SK-N-SH (cell line): ENCODE data around the gene PIGW. TPM values are rescaled to one million over a fixed set of nuclear protein-coding genes. Genes with fewer than 3 reads are reported as not detected.

Experiments used
- CTCF ChIA-PET: fragments of 300-600, 350-600 bp; formaldehyde crosslinking; extraction: SDS; loops from one replicate; lab custom pipeline; 2021; lab: Yijun Ruan, JAX
- POLR2A ChIA-PET: fragments of 350-600 bp; sonication (Branson Sonifier 250); formaldehyde crosslinking; extraction: SDS; loops from one replicate; lab custom pipeline; 2020; ENCODE audit warnings: antibody characterized with exemption, inconsistent platforms; lab: Yijun Ruan, JAX
- DNase-seq: peaks from one replicate; pipeline ENCODE4 v3.0.0; 2012
- H2AFZ ChIP-seq: fragments of 200-600 bp; sonication (generic); 2 replicates; pipeline ENCODE4 v1.8.1; 2016; ENCODE audit warnings: antibody characterized with exemption, mild to moderate bottlenecking, low read depth
- H3F3A ChIP-seq: fragments of 200-600 bp; sonication (generic); replicated peaks from 2 replicates; pipeline ENCODE3; 2016; ENCODE audit warnings: antibody characterized with exemption, mild to moderate bottlenecking; ENCODE audit not compliant: insufficient read depth
- H3K27ac ChIP-seq, 2 experiments: fragments of 200-500 bp in 1 of 2; fragments of 200-600 bp in 1 of 2; sonication (Bioruptor generic) in 1 of 2; sonication (generic), shearing (Covaris generic) in 1 of 2; 2 replicates each; pipeline versions ENCODE4 v1.5.1 to v1.6.1; 2014 to 2016; ENCODE audit warnings: low read depth in 2 of 2, inconsistent platforms in 1 of 2, low read length in 1 of 2, mild to moderate bottlenecking in 1 of 2, mixed read lengths in 1 of 2
- H3K27me3 ChIP-seq: fragments of 200-600 bp; sonication (generic), shearing (Covaris generic); 2 replicates; pipeline ENCODE4 v1.6.1; 2016; ENCODE audit warnings: mixed run types; ENCODE audit not compliant: insufficient read depth
- H3K36me3 ChIP-seq, 2 experiments: fragments of 200-500 bp in 1 of 2; fragments of 200-600 bp in 1 of 2; sonication (Bioruptor generic) in 1 of 2; sonication (generic) in 1 of 2; replicated peaks in 1 of 2; 2 replicates each; pipeline versions ENCODE3 to v1.5.1; 2014 to 2016; ENCODE audit warnings: low read length in 1 of 2, mild to moderate bottlenecking in 1 of 2; ENCODE audit not compliant: insufficient read depth in 2 of 2, control insufficient read depth in 1 of 2
- H3K4me1 ChIP-seq, 2 experiments: fragments of 200-500 bp in 1 of 2; fragments of 200-600 bp in 1 of 2; sonication (Bioruptor generic) in 1 of 2; sonication (generic), shearing (Covaris generic) in 1 of 2; 2 replicates each; pipeline versions ENCODE4 v1.5.1 to v1.6.1; 2014 to 2016; ENCODE audit warnings: low read depth in 1 of 2, low read length in 1 of 2, mixed run types in 1 of 2; ENCODE audit not compliant: insufficient read depth in 2 of 2, control insufficient read depth in 1 of 2
- H3K4me2 ChIP-seq: fragments of 200-600 bp; sonication (generic), shearing (Covaris generic); 2 replicates; pipeline ENCODE4 v1.6.1; 2017; ENCODE audit warnings: mixed run types
- H3K4me3 ChIP-seq, 2 experiments: fragments of 200-500 bp in 1 of 2; fragments of 200-600 bp in 1 of 2; sonication (Bioruptor generic) in 1 of 2; sonication (generic), shearing (Covaris generic) in 1 of 2; 2 replicates each; pipeline versions ENCODE4 v1.5.1 to v1.8.1; 2014 to 2016; ENCODE audit warnings: low read depth in 2 of 2, inconsistent platforms in 1 of 2, low read length in 1 of 2, mild to moderate bottlenecking in 1 of 2, mixed read lengths in 1 of 2, moderate library complexity in 1 of 2
- H3K79me2 ChIP-seq: fragments of 200-600 bp; sonication (generic); 2 replicates; pipeline ENCODE4 v1.8.1; 2017; ENCODE audit warnings: mild to moderate bottlenecking; ENCODE audit not compliant: insufficient read depth
- H3K9ac ChIP-seq: fragments of 200-600 bp; sonication (generic); 2 replicates; pipeline ENCODE4 v1.6.1; 2017; ENCODE audit warnings: mixed run types
- H3K9me2 ChIP-seq: fragments of 200-600 bp; sonication (generic); 2 replicates; pipeline ENCODE4 v1.6.1; 2017; ENCODE audit warnings: mixed run types
- H3K9me3 ChIP-seq: fragments of 200-600 bp; sonication (generic); 2 replicates; pipeline ENCODE4 v1.6.1; 2017; ENCODE audit warnings: mixed run types, mild to moderate bottlenecking, moderate library complexity
- H4K20me1 ChIP-seq: fragments of 200-600 bp; sonication (generic); 2 replicates; pipeline ENCODE4 v1.6.1; 2017; ENCODE audit warnings: mild to moderate bottlenecking, mixed run types; ENCODE audit not compliant: insufficient read depth
- CHD2 ChIP-seq: fragments of 150-350 bp; IDR thresholded peaks from 2 replicates; pipeline ENCODE4 v1.6.1; 2018; ENCODE audit warnings: low read length; ENCODE audit not compliant: partially characterized antibody
- CTCF ChIP-seq: fragments of 200-600 bp; sonication (generic); IDR thresholded peaks from 2 replicates; pipeline ENCODE4 v1.6.1; 2017; ENCODE audit warnings: antibody characterized with exemption, mild to moderate bottlenecking, moderate library complexity
- ELF1 ChIP-seq: IDR thresholded peaks from 2 replicates; pipeline ENCODE4 v1.4.0; 2012
- EP300 ChIP-seq, 2 experiments: IDR thresholded peaks; 2 replicates each; pipeline versions ENCODE4 v1.4.0 to v1.6.1; 2012; ENCODE audit warnings: borderline replicate concordance in 1 of 2, low read depth in 1 of 2, low read length in 1 of 2
- FOSL2 ChIP-seq: IDR thresholded peaks from 2 replicates; pipeline ENCODE4 v1.4.0; 2012; ENCODE audit warnings: low read depth, mild to moderate bottlenecking, moderate library complexity, borderline replicate concordance
- GABPA ChIP-seq: IDR thresholded peaks from 2 replicates; pipeline ENCODE4 v1.4.0; 2012; ENCODE audit warnings: low read depth, mild to moderate bottlenecking
- IRF3 ChIP-seq: fragments of 150-350 bp; IDR thresholded peaks from 2 replicates; pipeline ENCODE4 v1.6.1; 2016; ENCODE audit warnings: mild to moderate bottlenecking, low read depth, low read length
- JUND ChIP-seq: IDR thresholded peaks from 2 replicates; pipeline ENCODE4 v1.4.0; 2012
- MAX ChIP-seq: IDR thresholded peaks from 2 replicates; pipeline ENCODE4 v1.4.0; 2012; ENCODE audit warnings: low read depth
- MEF2A ChIP-seq: IDR thresholded peaks from 2 replicates; pipeline ENCODE4 v1.4.0; 2012; ENCODE audit warnings: low read depth, borderline replicate concordance
- NFIC ChIP-seq: IDR thresholded peaks from 2 replicates; pipeline ENCODE4 v1.4.0; 2012; ENCODE audit warnings: borderline replicate concordance
- NRF1 ChIP-seq: IDR thresholded peaks from 2 replicates; pipeline ENCODE4 v1.6.1; 2012; ENCODE audit warnings: low read depth, mild to moderate bottlenecking, low read length
- POLR2AphosphoS5 ChIP-seq: IDR thresholded peaks from 2 replicates; pipeline ENCODE4 v1.6.1; 2012; ENCODE audit warnings: low read depth, low read length
- RCOR1 ChIP-seq: fragments of 150-350 bp; IDR thresholded peaks from 2 replicates; pipeline ENCODE4 v1.6.1; 2017; ENCODE audit warnings: antibody characterized with exemption, low read length
- RFX5 ChIP-seq: IDR thresholded peaks from 2 replicates; pipeline ENCODE4 v1.6.1; 2012; ENCODE audit warnings: mild to moderate bottlenecking, improper control_type of control experiment, low read length
- SIN3A ChIP-seq: IDR thresholded peaks from 2 replicates; pipeline ENCODE4 v1.6.1; 2012; ENCODE audit warnings: low read depth, mild to moderate bottlenecking, low read length, moderate library complexity, borderline replicate concordance
- TAF1 ChIP-seq: IDR thresholded peaks from 2 replicates; pipeline ENCODE4 v1.6.1; 2012; ENCODE audit warnings: low read depth, mild to moderate bottlenecking, low read length, moderate library complexity, borderline replicate concordance
- TEAD4 ChIP-seq: IDR thresholded peaks from 2 replicates; pipeline ENCODE4 v1.4.0; 2012; ENCODE audit warnings: mild to moderate bottlenecking, borderline replicate concordance; ENCODE audit not compliant: insufficient read depth
- USF1 ChIP-seq: IDR thresholded peaks from 2 replicates; pipeline ENCODE4 v1.4.0; 2012; ENCODE audit warnings: low read depth, borderline replicate concordance
- ZBTB33 ChIP-seq: IDR thresholded peaks from 2 replicates; pipeline ENCODE4 v1.4.0; 2012; ENCODE audit warnings: low read depth, borderline replicate concordance
- WGBS: methylation state at CpG from one replicate; pipeline ENCODE4 v1.1.6; 2017; ENCODE audit warnings: low lambda C conversion rate; 5-methylcytosine and 5-hydroxymethylcytosine counted together
- polyA plus RNA-seq, 3 experiments: library from polyadenylated mRNA; depleted of rRNA; stranded (reverse); fragments of >200 nt; gene quantifications; 2 replicates each; pipeline ENCODE4 v1.2.3, GENCODE V29; 2012

Gene PIGW
- polyA plus RNA-seq, 1 of the 3 experiments (the other 2 are of a cell fraction) = 10.1 TPM

GRCh38 chr17:36545077-36545464, 10.3 kb downstream of the PIGW start (continued):
- TF ChIP-seq ZBTB33 = no peak
- no peak for TF ChIP-seq SIN3A
- no peak for TF ChIP-seq NRF1
- TF ChIP-seq TAF1 = no peak

- ChIA-PET POLR2A (interaction anchor here (0.6 to 4.8 kb wide), 7 partner anchors 9 to 86 kb away, joined by 3 to 37 read pairs (median 3); partner anchors contain the start of genes MRM1, MYO19 and PIGW), CTCF (interaction anchor here (0.8 to 3.0 kb wide), 7 partner anchors 11 to 80 kb away, joined by 3 to 16 read pairs (median 3); partner anchors contain the start of genes MYO19 and PIGW)
- DNase-seq = peak; percentile 98
- peak overlapping the region; percentile 74 to 79 for H3K4me3 ChIP-seq
- 2% methylated on average over 29 of the region's 60 CpGs for WGBS
- H3K36me3 ChIP-seq = peaks cover 11 to 19% of the 10 kb centered on the region in 2 experiments
- peaks cover 29% of the 10 kb centered on the region for H3F3A ChIP-seq
- no peak overlapping the region for H2AFZ ChIP-seq
- peak overlapping the region; percentile 88 for H3K9ac ChIP-seq
- no peaks in the 10 kb centered on the region for H3K27me3 ChIP-seq
- no peaks in the 10 kb centered on the region for H3K9me3 ChIP-seq
- H3K4me2 ChIP-seq = peak overlapping the region; percentile 97
- peaks cover 4 to 9% of the 10 kb centered on the region in 2 experiments; a peak in 2 of 4 replicates for H3K4me1 ChIP-seq
- H3K9me2 ChIP-seq = no peaks in the 10 kb centered on the region
- peak overlapping the region; percentile 72 to 86 for H3K27ac ChIP-seq
- peaks cover 85% of the 10 kb centered on the region for H3K79me2 ChIP-seq
- H4K20me1 ChIP-seq = peaks cover 48% of the 10 kb centered on the region
- no peak for TF ChIP-seq RFX5
- 0 out of 2 replicates have a peak, but pooled peaks have one; percentile 63 for TF ChIP-seq MAX
- TF ChIP-seq EP300 (IDR thresholded peaks at IDR 0.05; ENCODE audit: borderline replicate concordance in 1 of 2, low read depth in 1 of 2, low read length in 1 of 2) = peak; percentile 70 to 96; a peak in 3 of 4 replicates
- no peak for TF ChIP-seq NFIC
- no peak for TF ChIP-seq MEF2A
- TF ChIP-seq USF1 = no peak
- TF ChIP-seq CTCF = no peak
- peak; percentile 31; the same call in 1 of the 2 replicates for TF ChIP-seq RCOR1
- TF ChIP-seq GABPA = peak; percentile 46; the same call in 1 of the 2 replicates
- TF ChIP-seq IRF3 = no peak
- no peak for TF ChIP-seq POLR2AphosphoS5
- no peak for TF ChIP-seq TEAD4
- peak; percentile 99 for TF ChIP-seq CHD2
- no peak for TF ChIP-seq FOSL2
- TF ChIP-seq JUND = no peak
- TF ChIP-seq SIN3A = peak; percentile 93
- TF ChIP-seq ELF1 = peak; percentile 38; the same call in 1 of the 2 replicates
- TF ChIP-seq ZBTB33 = peak; percentile 96
- peak; percentile 84 for TF ChIP-seq TAF1
Measured at GRCh38 chr17:36545465-36546417, 11.0 kb downstream of the PIGW start.
